Caki2 (cell line): ENCODE data around the gene XYLT2. TPM values are rescaled to one million over a fixed set of nuclear protein-coding genes. Genes with fewer than 3 reads are reported as not detected.

Experiments
- DNase-seq: peaks from one replicate; pipeline ENCODE4 v3.0.0-alpha.2; 2015; ENCODE audit warnings: low read depth
- in situ Hi-C: cut with HindIII; loops from 2 replicates; pipeline ENCODE4 v1.10.0; 2016; ENCODE audit warnings: low sequenced_read_pairs, low pct_unique_long_range_greater_than_20kb, mixed read lengths
- total RNA-seq: library from RNA; depleted of rRNA; stranded (reverse); fragments of >200 nt; shearing (Covaris generic); gene quantifications from 2 replicates; pipeline ENCODE4 v1.2.3, GENCODE V29; 2014; ENCODE audit warnings: low replicate concordance

XYLT2 gene
- total RNA-seq, 1 experiment from 2014 or later: 39.4 TPM

DNA sequence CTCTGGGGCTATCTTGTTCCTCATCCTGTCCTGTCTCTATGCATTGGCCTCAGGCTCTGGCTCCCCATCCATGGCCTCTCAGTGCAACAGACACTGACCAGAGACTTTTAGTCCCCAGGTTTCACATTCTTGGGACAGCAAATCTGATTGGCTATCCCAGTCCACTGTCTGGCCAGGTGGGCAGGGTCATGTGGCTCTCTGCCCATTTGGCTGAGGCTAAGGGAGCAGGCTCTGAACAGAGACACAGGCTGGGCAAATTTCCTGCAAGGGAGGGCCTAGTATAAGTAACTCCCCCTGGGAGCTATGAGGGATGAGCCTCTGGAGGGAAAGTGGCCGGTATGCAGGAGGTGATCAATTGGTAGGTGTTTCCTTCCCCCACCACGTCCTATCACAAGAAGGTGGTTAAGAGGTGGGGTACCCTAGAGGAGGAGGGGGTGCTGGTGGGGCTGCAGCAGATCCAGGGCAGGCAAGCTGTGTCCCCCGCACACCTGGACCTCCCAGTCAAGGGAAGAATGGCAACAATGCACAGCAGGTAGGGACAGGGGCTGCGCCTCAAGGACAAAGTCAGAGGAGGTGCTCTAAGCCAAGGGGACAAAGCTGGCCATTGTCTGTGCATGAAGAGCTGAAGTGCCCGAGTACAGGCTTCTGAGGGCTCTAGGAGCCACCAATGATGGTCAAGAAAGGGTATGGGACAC is 13.2 kb downstream of the XYLT2 start:
- DNase-seq: no peak
- in situ Hi-C loops: no loop called here

- in situ Hi-C loops: no loop called here
- DNase-seq: no peak
Observed at GRCh38 chr17:50359998-50360461, 14.1 kb downstream of the XYLT2 start.

GRCh38 chr17:50360486-50361115 is 14.7 kb downstream of the XYLT2 start:
- no peak for DNase-seq

DNA sequence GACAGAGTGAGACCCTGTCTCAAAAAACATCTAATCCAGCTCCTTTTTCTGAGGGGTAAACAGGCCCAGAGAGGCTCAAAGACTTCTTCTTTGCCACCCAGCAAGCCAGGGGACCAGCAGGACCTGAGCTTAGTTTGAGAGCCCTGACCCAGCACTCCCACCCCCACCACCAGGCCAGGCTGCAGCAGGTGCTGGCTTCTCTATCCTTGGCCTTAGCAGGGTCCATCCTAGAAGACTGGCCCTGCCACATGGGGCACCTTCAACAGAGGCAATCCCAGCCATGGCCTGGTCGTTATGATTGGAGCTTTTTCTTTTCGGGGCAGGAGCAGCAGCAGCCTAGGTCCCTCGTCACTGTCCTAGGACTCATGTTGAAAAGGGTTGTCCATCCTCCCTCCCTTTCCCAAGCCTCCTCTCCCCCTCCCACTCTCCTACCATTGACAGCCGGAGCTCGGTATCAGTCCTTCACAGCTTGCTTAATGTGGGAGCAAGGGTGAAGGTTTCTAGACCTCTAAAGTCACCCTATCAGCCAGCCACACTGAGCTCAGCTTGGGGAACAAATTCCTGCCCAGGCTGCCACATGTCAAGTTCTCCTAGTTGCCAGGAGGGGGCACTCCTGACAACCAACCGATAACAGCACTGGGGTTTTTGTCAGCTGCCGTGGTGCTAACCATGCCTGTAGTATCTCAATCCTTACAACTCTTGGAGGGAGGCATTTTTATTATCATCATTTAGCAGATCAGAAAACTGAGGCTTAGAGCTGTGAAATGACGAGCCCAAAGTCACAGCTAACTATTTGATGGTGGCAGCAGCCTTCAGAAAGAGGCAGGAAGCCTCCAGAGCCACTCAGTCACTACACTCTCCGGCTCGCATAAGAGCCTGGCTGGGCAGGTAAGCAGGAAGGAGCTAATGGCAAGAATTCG is 15.9 kb downstream of the XYLT2 start:
- in situ Hi-C loops: no loop called here
- peak; percentile 41 for DNase-seq

More at GRCh38 chr17:50360486-50361115, 14.7 kb downstream of the XYLT2 start:
- in situ Hi-C loops: no loop called here

DNA sequence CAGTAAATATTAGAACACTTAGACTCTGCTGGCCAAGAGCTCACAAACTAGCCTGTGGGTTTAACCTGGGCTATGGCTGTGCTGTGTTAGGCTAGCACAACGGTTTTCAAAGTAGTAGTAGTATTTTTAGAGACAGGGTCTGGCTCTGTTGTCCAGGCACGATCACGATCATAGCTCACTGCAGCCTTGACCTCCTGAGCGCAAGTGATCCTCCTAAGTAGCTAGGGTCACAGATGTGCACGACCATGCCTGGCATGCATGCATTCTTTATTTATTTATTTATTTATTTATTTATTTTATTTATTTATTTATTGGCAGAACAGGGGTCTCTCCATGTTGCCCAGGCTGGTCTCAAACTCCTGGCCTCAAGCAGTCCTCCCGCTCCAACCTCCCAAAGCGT is 16.7 kb downstream of the XYLT2 start:
- in situ Hi-C loops: no loop called here
- DNase-seq: no peak

DNA sequence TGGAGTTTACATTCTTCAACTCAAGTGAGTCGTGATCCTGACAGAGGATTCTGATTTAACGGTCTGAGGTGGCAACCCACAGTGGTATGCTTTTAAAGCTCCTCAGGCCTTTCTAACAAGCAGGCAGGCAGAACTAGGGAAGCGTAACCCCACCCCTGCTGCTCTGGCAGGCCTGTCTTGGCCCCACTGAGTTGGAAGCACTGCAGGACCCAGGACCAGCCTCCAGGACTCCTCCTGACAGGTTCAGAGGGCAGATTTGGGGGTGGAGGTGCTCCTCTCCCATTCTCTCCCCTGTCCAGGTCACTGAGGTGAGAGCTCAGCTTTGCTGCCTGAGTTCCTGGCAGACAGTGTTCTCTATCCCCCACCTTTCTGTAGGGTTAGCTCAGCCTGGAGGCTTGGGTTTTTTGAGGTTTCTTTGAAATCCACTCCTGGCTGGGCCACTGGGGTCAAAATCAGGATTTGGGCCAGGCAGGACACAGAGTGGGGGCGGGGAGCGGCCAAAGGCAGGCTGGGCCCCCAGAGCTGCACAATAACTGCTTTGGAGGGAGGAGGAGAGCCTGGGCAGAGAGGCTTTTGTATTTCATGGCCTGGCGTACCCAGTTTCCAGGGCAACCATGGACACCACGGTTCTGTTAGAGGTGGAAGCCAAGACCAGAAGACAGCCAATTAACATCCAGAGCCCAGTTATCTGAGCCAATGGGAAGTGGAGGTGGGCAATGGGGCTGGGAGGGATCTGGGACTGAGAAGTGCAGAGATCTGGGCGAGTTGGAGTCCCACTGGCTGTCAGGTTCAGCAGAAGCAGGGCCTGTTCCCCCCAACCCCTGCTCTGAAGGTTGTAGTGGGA is 17.5 kb downstream of the XYLT2 start:
- in situ Hi-C loops: no loop called here
- peak; percentile 39 for DNase-seq

DNA sequence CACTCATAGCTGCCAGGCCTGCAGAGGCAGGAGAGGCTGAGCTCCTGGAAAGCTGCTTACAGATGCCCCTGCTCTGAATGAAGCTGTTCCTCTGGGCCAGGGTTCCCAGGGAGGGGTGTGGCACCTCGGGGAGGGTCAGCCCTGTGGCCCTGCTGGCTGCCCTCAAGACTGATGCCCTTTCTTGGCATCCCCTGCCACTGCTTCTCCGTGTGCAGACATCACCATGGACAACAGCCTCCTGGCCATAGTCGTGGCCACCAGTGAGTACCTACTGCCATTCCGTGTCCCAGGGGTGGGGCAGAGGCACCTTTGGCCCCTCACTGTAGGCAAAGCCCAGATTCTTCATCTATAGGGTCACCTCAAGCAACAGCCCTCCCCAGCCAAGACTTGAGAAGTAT is 18.1 kb downstream of the XYLT2 start:
- in situ Hi-C loops: no loop called here
- no peak for DNase-seq

- DNase-seq: no peak
- in situ Hi-C loops: no loop called here
Observed at GRCh38 chr17:50364715-50365114, 18.8 kb downstream of the XYLT2 start.

GRCh38 chr17:50365165-50365564 is 19.2 kb downstream of the XYLT2 start:
- in situ Hi-C loops: no loop called here

GRCh38 chr17:50365649-50366393 is 19.9 kb downstream of the XYLT2 start:
- DNase-seq: no peak

More at GRCh38 chr17:50365165-50365564, 19.2 kb downstream of the XYLT2 start:
- no peak for DNase-seq

GRCh38 chr17:50367401-50367800 is 21.5 kb downstream of the XYLT2 start:
- no peak for DNase-seq
- in situ Hi-C loops: no loop called here

More at GRCh38 chr17:50365649-50366393, 19.9 kb downstream of the XYLT2 start:
- in situ Hi-C loops: no loop called here

DNA sequence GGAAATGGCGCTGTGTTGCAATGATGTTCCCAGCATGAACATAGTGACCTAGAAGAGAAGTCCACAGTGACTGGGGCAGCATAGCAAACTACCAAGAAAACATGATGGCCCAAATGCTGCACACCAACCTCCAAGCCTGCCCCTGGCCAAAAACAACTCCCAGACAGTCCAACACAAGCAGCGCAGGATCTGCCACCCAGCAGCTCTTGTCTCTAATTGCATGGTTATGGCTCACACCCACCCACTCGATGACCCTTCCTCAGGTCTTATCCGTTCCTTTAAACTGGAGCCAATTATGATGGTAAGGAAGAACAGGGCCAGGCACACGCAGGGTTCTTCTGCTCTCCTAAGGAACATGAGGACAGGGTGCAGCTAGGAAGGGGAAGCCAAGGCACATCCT is 24.1 kb downstream of the XYLT2 start:
- no peak for DNase-seq
- in situ Hi-C loops: no loop called here

- no peak for DNase-seq
- in situ Hi-C loops: no loop called here
Observed at GRCh38 chr17:50371526-50371925, 25.6 kb downstream of the XYLT2 start.

DNA sequence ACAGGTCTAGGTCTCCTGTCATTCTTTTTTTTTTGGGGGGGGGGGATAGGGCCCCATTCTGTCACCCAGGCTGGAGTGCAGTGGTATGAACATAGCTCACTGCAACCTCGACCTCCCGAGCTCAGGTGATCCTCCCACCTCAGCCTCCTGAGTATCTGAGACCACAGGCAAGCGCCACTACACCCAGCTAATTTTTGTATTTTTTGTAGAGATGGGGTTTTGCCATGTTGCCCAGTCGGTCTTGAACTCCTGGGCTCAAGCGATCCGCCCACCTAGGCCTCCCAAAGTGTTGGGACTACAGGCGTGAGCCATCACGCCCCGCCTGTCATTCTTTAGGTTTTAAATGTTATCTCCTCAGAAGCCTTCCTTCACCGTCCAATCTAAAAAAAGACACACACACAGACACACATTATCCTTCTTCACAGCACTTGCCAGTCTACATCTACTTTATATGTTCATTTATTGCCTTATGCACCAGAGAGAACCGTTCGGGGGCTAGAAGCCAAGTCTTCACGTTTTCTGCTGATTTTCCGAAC is 26.4 kb downstream of the XYLT2 start:
- DNase-seq: no peak

GRCh38 chr17:50372758-50373556 is 27.0 kb downstream of the XYLT2 start, which contains the start of the genes EME1 and MRPL27:
EME1 (plus strand) TSS chr17:50373229; CDS start chr17:50375209, 1,980 bp downstream.
MRPL27 (minus strand) TSS chr17:50373184; CDS start chr17:50373170, 14 bp downstream.
- DNase-seq: peak; percentile 95
- in situ Hi-C loops: no loop called here

More for the DNA sequence above, 26.4 kb downstream of the XYLT2 start:
- in situ Hi-C loops: no loop called here

DNA sequence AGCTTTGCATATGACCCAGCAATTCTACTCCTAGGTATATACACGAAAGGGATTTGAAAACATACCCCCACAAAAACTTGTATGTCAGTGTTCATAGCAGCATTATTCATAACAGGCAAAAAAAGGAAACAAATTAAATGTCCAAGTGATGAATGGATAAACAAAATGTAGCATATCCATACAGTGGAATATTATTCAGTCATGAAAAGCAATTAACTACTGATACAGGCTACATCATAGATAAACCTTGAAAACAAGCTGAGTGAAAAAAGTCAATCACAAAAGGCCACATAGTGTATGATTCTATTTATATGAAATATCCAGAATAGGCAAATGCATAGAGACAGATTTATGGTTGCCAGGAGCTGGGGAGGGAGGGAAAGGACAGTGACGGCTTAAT is 27.8 kb downstream of the XYLT2 start:
- in situ Hi-C loops: no loop called here
- DNase-seq: no peak
